Neural cell (in vitro differentiated cells): Measurements from ENCODE around the gene RAB27B. TPM values are rescaled to one million over a fixed set of nuclear protein-coding genes. Genes with fewer than 3 reads are reported as not detected.

ENCODE experiments used
- H2AFZ ChIP-seq: fragments of 200-600, 300-800 bp; sonication (generic), shearing (Covaris generic); 2 replicates; pipeline ENCODE4 v1.6.0; 2014; ENCODE audit warnings: low read depth, mild to moderate bottlenecking, antibody characterized with exemption, low read length, moderate library complexity
- H3F3A ChIP-seq: fragments of 200-600 bp; shearing (Covaris generic); 2 replicates; pipeline ENCODE4 v1.6.1; 2016; ENCODE audit warnings: mild to moderate bottlenecking, moderate library complexity, mixed read lengths, antibody characterized with exemption, low read length; ENCODE audit not compliant: insufficient read depth, poor library complexity, severe bottlenecking
- H3K27ac ChIP-seq: fragments of 200-600, 300-800 bp; sonication (generic), shearing (Covaris generic); 2 replicates; pipeline ENCODE4 v1.5.1; 2014; ENCODE audit warnings: mild to moderate bottlenecking, low read length, moderate library complexity
- H3K27me3 ChIP-seq: fragments of 300-800, 200-600 bp; sonication (generic), shearing (Covaris generic); 2 replicates; pipeline ENCODE4 v1.6.0; 2014; ENCODE audit warnings: mild to moderate bottlenecking, low read depth, low read length, moderate library complexity; ENCODE audit not compliant: insufficient read depth
- H3K36me3 ChIP-seq: fragments of 300-800, 200-600 bp; sonication (generic), shearing (Covaris generic); 2 replicates; pipeline ENCODE4 v1.5.1; 2014; ENCODE audit warnings: mild to moderate bottlenecking, antibody characterized with exemption, low read length, moderate library complexity; ENCODE audit not compliant: insufficient read depth
- H3K4me2 ChIP-seq: fragments of 300-800, 200-600 bp; sonication (generic), shearing (Covaris generic); 2 replicates; pipeline ENCODE4 v1.6.0; 2014; ENCODE audit warnings: mild to moderate bottlenecking, low read length
- H3K4me3 ChIP-seq: fragments of 300-800, 200-600 bp; sonication (generic), shearing (Covaris generic); 2 replicates; pipeline ENCODE4 v1.5.1; 2014; ENCODE audit warnings: mild to moderate bottlenecking, low read length, moderate library complexity
- H3K79me2 ChIP-seq: fragments of 200-600 bp; shearing (Covaris generic); replicated peaks from 2 replicates; pipeline ENCODE4 v1.6.0; 2014; ENCODE audit warnings: mild to moderate bottlenecking, low read length, moderate library complexity; ENCODE audit not compliant: insufficient read depth
- H3K9ac ChIP-seq: fragments of 300-800, 200-600 bp; sonication (generic), shearing (Covaris generic); 2 replicates; pipeline ENCODE4 v1.6.1; 2016; ENCODE audit warnings: mild to moderate bottlenecking, low read length, mixed read lengths
- H3K9me2 ChIP-seq: fragments of 200-600 bp; shearing (Covaris generic); 2 replicates; pipeline ENCODE4 v1.6.1; 2016; ENCODE audit warnings: mild to moderate bottlenecking, low read length, mixed read lengths; ENCODE audit not compliant: insufficient read depth
- H3K9me3 ChIP-seq: fragments of 200-600, 300-800 bp; sonication (generic), shearing (Covaris generic); 2 replicates; pipeline ENCODE4 v1.6.1; 2016; ENCODE audit warnings: mild to moderate bottlenecking, mixed run types, low read length, moderate library complexity, mixed read lengths
- H4K20me1 ChIP-seq: fragments of 200-600 bp; shearing (Covaris generic); 2 replicates; pipeline ENCODE4 v1.6.1; 2016; ENCODE audit warnings: mild to moderate bottlenecking, mixed run types; ENCODE audit not compliant: insufficient read depth
- EP300 ChIP-seq: fragments of 450-650 bp; conservative IDR thresholded peaks from 2 replicates; pipeline ENCODE4 v1.6.1; 2014; ENCODE audit warnings: antibody characterized with exemption, mild to moderate bottlenecking, moderate library complexity; ENCODE audit not compliant: poor library complexity, severe bottlenecking
- EZH2 ChIP-seq: fragments of 200-600, 300-800 bp; shearing (Covaris generic), sonication (generic); IDR thresholded peaks from 2 replicates; pipeline ENCODE4 v1.6.1; 2014; ENCODE audit warnings: antibody characterized with exemption, low read length, borderline replicate concordance, mild to moderate bottlenecking; ENCODE audit not compliant: insufficient read depth, poor library complexity, severe bottlenecking
- MXI1 ChIP-seq: fragments of 450-650 bp; conservative IDR thresholded peaks from 2 replicates; pipeline ENCODE4 v1.6.1; 2014; ENCODE audit warnings: antibody characterized with exemption, mild to moderate bottlenecking; ENCODE audit not compliant: poor library complexity, severe bottlenecking
- POLR2AphosphoS5 ChIP-seq: IDR thresholded peaks from 2 replicates; pipeline ENCODE4 v1.6.1; 2012
- RAD21 ChIP-seq: fragments of 450-650 bp; conservative IDR thresholded peaks from 2 replicates; pipeline ENCODE4 v1.6.1; 2014; ENCODE audit warnings: antibody characterized with exemption, mild to moderate bottlenecking, moderate library complexity
- SMC3 ChIP-seq: fragments of 450-650 bp; conservative IDR thresholded peaks from 2 replicates; pipeline ENCODE4 v1.6.1; 2014; ENCODE audit warnings: antibody characterized with exemption, mild to moderate bottlenecking, moderate library complexity; ENCODE audit not compliant: poor library complexity
- TAF1 ChIP-seq: IDR thresholded peaks from 2 replicates; pipeline ENCODE4 v1.6.1; 2012; ENCODE audit warnings: low read depth
- polyA plus RNA-seq: library from polyadenylated mRNA; depleted of rRNA; stranded (reverse); fragments of >200 nt; gene quantifications from 2 replicates; pipeline ENCODE4 v1.2.3, GENCODE V29; 2014
- TF ChIP-seq, protein P1 (sequence below): IDR thresholded peaks from 2 replicates; pipeline ENCODE4 v1.6.1; 2012; ENCODE audit warnings: borderline replicate concordance

RAB27B gene
- polyA plus RNA-seq, 1 donor from 2014 or later, result 37.3 TPM

DNA sequence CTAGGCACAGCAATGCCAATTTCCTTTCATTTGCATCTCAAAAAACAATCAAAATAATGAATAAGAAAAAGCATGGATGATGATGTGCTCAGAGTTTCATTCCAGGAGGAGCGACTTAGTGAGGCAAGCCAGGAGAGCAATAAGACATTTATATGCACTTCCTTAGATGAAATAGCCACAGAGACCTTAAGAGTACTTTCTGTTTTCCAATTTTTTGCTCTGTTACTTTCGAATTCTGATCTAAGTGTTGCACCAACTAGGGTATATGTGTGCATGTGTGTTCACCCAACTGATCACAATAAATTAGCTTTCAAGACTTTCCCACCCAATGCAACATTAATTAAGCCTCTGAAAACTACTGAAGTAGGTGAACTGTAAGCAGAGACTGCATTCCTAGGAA is 709 bp downstream of the RAB27B start:
- no peaks in the 10 kb centered on the region for H3K36me3 ChIP-seq
- H3K79me2 ChIP-seq, result no peaks in the 10 kb centered on the region
- TF ChIP-seq TAF1 (no peak), MXI1 (no peak), SMC3 (no peak), RAD21 (no peak), EZH2 (no peak)
- TF ChIP-seq, protein P1, sequence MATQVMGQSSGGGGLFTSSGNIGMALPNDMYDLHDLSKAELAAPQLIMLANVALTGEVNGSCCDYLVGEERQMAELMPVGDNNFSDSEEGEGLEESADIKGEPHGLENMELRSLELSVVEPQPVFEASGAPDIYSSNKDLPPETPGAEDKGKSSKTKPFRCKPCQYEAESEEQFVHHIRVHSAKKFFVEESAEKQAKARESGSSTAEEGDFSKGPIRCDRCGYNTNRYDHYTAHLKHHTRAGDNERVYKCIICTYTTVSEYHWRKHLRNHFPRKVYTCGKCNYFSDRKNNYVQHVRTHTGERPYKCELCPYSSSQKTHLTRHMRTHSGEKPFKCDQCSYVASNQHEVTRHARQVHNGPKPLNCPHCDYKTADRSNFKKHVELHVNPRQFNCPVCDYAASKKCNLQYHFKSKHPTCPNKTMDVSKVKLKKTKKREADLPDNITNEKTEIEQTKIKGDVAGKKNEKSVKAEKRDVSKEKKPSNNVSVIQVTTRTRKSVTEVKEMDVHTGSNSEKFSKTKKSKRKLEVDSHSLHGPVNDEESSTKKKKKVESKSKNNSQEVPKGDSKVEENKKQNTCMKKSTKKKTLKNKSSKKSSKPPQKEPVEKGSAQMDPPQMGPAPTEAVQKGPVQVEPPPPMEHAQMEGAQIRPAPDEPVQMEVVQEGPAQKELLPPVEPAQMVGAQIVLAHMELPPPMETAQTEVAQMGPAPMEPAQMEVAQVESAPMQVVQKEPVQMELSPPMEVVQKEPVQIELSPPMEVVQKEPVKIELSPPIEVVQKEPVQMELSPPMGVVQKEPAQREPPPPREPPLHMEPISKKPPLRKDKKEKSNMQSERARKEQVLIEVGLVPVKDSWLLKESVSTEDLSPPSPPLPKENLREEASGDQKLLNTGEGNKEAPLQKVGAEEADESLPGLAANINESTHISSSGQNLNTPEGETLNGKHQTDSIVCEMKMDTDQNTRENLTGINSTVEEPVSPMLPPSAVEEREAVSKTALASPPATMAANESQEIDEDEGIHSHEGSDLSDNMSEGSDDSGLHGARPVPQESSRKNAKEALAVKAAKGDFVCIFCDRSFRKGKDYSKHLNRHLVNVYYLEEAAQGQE, result no peak
- H3K27me3 ChIP-seq, result no peaks in the 10 kb centered on the region
- H3K9me3 ChIP-seq, result no peaks in the 10 kb centered on the region
- peak overlapping the region; percentile 61 for H3K4me3 ChIP-seq
- H3K4me2 ChIP-seq, result peak overlapping the region; percentile 28
- no peak overlapping the region for H2AFZ ChIP-seq
- H4K20me1 ChIP-seq, result no peaks in the 10 kb centered on the region
- H3K27ac ChIP-seq, result no peak overlapping the region
- no peaks in the 10 kb centered on the region for H3K9me2 ChIP-seq
- no peak overlapping the region for H3K9ac ChIP-seq
- no peaks in the 10 kb centered on the region for H3F3A ChIP-seq

DNA sequence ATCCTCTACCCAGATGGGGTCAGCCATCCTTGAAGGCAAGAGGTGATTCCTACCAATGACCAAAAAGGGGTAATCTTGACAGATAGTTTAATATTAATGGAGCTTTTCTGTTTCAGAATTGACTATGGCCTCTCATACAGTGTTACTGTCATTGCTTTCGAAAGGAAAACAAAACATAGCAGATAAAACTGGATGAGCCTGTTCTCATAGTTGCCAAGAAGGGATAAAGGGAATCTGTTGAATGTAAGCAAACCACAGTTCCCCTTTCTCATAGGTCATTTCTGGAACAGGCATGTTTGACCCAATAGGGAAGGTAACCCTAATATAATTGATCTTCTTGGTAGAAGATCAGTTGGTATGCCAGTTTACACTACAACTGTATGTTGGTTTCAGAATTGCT is 1.6 kb downstream of the RAB27B start:
- Histone ChIP-seq H3F3A (no peaks in the 10 kb centered on the region), H3K79me2 (no peaks in the 10 kb centered on the region), H4K20me1 (no peaks in the 10 kb centered on the region), H3K9me3 (no peaks in the 10 kb centered on the region), H3K4me2 (no peak overlapping the region), H2AFZ (no peak overlapping the region), H3K4me3 (no peak overlapping the region), H3K27me3 (no peaks in the 10 kb centered on the region), H3K36me3 (no peaks in the 10 kb centered on the region), H3K27ac (no peak overlapping the region), H3K9ac (no peak overlapping the region), H3K9me2 (no peaks in the 10 kb centered on the region)
- TF ChIP-seq TAF1 (no peak), POLR2AphosphoS5 (no peak), SMC3 (no peak), EP300 (no peak)
- TF ChIP-seq, protein P1, result no peak
